HG03571 (cell line): ENCODE results near the gene ZNF688.
"Not testable (repeated sequence)": the region's sequence is repeated elsewhere in the genome, so short reads cannot be mapped to it uniquely, and the experiment has no call there.

Experiments used
- ATAC-seq: cut with Tn5 transposase; IDR thresholded peaks from one replicate; pipeline ENCODE4 v1.9.1; 2021; ENCODE audit not compliant: unreplicated experiment

Gene ZNF688

DNA sequence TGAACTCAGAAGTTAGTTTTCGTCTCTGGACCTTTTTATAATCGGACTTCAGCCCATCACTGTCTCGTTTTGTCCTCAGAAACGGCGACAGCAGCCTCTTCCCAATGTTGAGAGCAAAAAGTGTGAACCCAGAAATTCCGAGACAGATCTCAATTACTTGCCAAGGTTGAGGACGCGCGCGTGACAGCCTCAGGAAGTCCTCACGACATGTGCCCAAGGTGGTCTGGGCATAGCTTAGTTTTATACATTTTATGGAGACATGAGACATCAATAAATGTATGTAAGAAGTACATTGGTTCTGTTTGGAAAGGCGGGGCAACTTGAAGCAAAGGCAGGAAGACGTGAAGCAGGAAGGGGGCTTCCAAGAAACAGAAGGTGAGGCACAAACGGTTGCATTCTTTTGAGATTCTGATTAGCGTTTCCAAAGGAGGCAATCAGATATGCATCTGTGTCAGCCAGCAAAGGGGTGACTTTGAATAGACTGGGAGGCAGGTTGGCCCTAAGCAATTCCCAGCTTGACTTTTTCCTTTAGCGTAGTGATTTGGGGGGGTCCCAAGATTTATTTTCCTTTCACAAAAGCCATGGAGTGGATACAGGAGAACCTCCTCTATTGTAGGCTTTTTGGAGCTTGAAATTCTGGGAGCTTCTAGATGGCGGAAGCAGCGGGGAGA is 36.3 kb downstream of the ZNF688 start:
- ATAC-seq = peak; percentile 6

- ATAC-seq = peak; percentile 54
These were observed 37.0 kb downstream of the ZNF688 start, which contains the start of gene ZNF747 for GRCh38 chr16:30534368-30535105. Gene ZNF747, minus strand, starts transcription at chr16:30534858. Its CDS starts 179 bp downstream, at chr16:30534679.

DNA sequence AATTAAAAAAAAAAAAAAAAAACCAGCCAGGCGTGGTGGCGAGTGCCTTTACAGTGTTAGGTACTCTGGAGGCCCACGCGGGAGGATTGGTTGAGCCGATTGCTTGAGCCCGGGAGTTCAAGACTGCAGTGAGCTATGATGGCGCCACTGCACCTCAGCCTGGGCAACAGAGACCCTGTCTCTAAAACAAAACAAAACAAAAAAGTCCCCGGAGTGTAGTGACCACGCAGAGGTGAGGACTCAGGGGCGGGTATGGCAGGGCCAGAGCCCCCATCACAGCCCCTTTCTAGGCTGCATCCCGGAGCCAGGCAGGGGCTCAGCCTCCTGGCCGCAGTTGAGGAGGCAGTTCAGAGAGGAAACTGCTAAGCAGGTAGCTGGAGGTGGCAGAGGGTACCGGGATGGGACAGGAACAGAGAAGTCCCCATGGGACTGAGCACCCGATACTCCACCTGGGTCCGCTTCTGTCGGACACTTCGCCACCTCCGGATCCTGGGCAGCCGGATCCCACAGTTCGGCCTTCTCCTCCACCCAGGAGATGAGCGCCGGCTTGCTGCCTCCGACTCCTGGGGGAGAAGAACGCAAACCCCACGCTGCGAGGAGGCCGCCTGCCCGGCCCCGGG is 37.7 kb downstream of the ZNF688 start:
- peak; percentile 23 for ATAC-seq

DNA sequence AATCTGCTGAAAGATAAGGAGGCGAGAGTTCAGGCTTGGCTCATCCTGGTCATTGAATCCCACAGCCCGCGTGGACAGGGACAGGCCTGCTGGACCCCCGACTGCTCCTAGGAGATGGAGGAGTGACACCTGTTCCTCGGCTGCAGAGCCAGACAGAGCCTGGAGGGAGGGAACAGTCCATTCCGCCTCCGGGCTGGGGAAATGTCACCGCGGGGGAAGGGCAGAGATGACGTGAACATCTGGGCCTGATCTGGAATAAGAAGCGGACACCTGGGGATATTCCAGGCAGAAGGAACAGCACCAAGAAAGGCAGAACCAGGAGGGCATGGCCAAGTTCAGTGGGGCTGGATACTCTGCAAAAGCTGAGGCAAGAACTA is 38.4 kb downstream of the ZNF688 start:
- ATAC-seq = no peak

DNA sequence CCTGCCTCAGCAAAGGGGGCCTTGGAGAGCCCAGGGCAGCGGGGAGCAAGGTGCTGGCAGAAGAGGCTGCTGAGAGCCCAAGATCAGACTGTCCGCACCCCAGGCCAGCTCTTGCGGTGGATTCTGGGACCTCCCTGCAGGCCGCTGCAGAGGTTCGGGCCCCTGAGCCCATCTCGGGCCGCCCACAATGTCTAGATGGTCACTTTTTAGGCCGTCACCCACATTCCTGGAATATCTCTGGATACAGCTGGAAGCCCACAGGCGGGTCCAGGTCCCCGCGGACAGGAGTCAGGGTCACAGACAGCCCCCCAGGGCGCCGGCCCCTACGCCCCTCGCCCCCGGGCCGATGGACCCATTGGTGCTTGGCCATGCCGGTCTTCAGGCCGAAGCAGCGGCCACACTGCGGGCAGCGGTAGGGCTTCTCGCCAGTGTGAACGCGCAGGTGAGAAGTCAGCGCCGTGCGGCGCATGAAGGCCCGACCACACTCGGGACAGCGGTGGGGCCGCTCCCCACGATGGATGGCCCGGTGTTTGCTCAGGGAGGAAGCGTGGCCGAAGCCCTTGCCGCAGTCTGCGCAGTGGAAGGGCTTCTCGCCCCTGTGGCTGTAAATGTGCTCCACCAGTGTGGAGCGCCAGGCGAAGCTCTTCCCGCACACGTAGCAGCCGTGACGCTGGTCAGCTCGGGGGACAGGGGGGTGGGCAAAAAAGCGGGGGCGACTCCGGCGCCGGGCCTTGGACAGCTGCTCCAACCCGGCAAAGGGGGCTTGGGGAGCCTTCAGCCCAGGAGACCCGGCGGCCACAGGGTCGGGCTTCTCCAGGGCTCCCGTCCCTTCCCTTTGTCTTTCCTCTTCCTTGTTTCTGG is 39.0 kb downstream of the ZNF688 start:
- no peak for ATAC-seq

- no peak for ATAC-seq
These were observed 41.1 kb downstream of the ZNF688 start for GRCh38 chr16:30530163-30531037.

DNA sequence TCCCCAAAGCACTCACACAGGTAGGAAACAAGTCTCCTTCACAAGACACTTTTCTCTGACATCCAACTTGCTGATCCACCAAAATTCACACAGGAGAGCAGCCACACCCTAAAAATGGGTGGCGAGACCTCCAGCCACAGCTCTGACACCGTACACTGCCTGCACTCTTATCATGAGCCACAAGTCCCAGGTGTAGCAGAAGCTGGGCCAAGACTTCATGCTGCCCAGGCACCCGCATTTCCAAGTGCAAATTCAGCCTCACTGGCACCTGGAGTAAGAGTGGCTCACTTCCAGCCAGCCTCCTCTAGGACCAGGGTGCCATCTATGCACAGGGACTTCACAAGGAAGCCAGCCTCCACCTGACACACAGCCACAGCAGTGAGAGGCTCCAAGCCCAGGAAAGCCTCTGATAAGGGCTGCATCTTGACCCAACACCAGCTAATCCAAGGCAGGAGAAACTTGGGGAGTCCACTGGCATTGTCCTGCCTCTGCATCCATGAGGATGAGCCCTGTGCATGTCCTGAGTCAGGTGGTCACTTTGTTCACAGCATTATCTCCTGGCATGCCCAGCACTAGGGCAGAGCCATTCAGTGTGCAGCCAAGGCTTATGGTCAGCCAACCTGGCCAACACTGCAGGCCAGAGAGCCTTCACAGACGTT is 42.6 kb downstream of the ZNF688 start:
- no peak for ATAC-seq

DNA sequence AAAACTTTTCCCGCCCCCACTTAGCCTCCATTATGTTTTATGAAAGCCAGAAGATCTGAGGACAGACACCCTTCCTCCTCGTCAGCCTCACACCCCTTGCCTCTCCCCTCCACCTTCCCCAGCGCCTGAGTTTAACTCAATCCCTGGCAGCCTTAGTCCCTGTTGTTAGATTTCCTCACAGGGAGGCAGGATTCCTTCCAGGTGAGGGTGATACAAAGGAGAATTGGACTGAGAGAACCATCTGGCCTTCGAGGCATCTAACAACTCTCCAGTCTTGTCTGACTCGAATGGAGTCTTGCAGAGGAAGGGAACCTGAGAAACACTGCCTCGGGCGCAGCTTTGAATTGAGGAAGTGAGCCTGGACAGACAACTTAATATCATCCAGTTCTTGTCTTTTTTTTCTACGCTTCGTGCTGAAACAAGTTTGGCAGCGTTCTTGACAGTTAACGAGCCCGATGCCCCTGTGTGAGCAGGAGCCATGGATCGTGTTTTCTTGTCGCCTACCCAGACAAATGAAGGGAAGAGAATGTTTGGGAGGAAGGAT is 43.8 kb downstream of the ZNF688 start:
- ATAC-seq = no peak

- ATAC-seq = peak; percentile 74
These were observed 44.5 kb downstream of the ZNF688 start for GRCh38 chr16:30526823-30527634.

GRCh38 chr16:30526137-30526822 is 45.2 kb downstream of the ZNF688 start, which contains the start of gene ZNF768:
Gene ZNF768, minus strand, starts transcription at chr16:30526566. Its CDS starts 153 bp downstream, at chr16:30526413.
- no peak for ATAC-seq

GRCh38 chr16:30525844-30526136 is 45.7 kb downstream of the ZNF688 start:
- ATAC-seq = no peak

DNA sequence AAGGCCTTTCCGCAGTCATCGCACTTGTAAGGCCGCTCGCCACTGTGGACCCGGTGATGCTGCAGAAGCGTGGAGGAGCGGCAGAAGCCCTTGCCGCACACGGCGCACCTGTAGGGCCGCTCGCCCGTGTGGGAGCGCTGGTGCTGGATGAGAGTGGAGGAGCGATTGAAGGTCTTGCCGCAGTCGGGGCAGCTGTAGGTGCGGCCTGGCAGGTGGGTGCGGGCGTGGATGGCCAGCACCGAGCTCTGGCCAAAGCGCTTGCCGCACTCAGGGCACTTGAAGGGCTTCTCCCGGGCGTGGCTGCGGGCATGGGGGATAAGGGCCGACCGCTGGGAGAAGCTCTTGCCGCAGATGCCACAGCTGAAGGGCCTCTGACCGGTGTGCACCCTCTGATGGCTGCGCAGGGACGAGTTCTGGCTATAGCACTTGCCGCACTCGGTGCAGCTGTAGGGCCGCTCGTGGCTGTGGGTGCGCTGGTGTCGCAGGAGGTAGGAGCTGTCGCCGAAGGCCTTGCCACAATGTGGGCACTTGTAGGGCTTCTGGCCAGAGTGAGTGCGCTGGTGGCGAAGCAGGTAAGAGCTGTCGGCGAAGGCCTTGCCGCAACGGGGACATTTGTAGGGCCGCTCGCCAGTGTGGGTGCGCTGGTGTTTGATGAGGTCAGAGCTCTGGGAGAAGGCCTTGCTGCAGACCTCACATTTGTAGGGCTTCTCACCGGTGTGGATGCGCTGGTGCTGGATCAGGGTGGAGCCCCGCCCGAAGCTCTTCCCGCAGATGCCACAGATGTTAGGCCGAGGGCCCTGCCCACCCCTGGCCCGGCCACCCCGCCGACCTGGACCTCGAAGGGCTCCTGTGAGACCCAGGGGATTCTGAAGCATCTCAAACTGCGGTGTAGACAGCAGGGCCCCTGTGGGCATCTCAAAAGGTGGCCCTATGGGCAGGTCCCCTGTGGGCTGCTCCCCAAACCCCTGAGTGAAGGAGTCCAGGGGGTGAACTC is 46.6 kb downstream of the ZNF688 start:
- no peak for ATAC-seq

DNA sequence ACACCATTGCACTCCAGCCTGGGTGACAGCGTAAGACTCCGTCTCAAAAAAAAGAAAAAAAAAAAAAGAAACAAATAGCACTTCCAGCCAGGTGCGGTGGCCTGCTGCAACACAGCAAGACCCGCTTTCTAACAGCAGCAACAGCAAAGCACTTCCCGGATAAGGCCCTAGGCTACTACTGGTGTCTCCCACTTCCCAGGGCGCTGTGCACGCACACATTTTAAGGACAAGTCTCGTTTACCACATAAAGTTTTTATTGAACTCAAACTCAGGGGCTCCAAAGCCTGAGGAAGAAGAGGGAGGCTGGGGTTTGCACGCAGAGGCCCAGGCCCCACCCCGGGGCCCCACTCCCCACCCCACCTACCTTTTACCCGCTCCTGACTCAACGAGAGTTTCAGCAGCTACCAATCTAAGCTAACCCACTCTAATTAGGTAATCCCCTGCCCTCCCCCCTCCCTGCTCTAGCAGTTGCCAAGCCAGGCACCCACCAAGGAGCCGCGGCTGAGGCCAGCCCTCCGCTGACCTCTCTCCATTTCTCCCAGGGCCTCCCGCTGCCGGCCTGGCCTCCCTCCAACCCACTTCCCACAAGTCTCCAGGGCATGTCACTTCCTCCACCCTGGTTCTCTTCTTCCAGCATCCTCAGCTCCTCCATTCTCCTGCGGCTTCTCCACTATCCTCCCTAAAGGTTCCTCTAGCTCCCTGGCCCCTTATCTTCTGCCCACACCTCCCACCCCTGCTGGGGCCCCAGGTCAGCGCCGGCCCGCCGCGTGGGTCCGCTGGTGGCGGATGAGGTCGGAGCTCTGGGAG is 47.5 kb downstream of the ZNF688 start:
- no peak for ATAC-seq

- not testable (repeated sequence) for ATAC-seq
These were observed 48.6 kb downstream of the ZNF688 start for GRCh38 chr16:30522702-30523463.
